Stimulated activated CD8-positive, alpha-beta memory T cell treated with anti-CD3 and anti-CD28 coated beads, Interleukin-4, amount 100 ng/mL, for 24 hours (primary cell): ENCODE results near the gene L3MBTL4.

Experiments used
- DNase-seq: peaks from one replicate; pipeline ENCODE4 v3.0.0-alpha.2; 2020; ENCODE audit warnings: low read depth

The L3MBTL4 gene

DNA sequence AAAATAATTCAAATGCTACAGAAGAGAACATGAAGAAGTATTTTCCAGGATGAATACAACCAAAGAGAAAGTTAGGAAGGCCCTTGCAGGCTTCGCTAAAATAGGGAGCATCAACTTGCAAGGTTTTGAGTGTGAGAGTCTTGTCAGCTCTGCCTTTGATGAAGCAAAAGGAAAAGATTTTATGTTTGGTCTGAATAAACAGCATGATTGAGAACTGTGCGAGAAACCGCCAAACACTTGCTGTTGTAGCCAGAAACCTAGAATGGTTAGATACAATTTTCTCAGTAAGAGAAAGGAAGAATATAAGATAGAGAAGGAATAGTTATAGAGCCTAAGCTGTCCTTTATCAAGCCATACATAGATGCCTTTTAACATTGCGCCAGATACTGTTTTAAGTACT, 163.6 kb downstream of the L3MBTL4 start:
- DNase-seq: no peak

DNA sequence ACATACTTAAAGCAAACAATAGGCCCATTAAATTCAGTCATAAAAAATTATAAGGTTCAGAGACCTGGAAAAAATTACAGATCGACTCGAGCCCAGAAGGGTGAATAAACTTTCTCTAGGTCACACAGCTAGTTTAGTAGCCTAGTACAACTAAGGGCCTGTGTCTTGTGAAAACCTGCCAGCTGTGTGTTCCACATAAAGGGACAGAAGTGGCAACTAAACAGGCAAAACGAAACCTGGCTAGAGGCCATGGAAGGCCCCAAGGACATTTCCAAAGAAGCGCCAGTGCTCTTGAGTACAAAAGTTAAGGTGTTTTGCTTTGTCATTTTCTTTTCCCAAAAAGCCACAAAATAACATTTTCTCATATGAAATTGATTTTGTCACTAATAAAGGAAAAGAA, 164.9 kb downstream of the L3MBTL4 start:
- no peak for DNase-seq

DNA sequence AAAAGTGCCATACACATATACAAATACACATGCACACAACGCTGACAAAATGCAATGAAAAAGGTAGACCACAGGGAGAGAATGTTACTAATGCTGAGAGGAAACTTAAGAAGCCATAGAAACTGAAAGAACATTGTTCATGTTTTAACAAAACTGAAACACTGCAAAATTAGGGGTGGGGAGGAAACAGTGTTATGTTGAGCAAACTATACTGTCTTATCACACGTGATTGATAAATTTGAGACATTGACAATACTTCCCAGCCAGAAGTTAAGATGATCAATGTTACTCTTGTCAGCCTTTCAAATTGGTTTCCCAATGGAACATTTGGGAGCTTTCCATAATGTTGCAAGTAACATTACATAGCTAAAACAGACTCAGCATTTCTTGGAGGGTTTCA, 165.5 kb downstream of the L3MBTL4 start:
- no peak for DNase-seq

DNA sequence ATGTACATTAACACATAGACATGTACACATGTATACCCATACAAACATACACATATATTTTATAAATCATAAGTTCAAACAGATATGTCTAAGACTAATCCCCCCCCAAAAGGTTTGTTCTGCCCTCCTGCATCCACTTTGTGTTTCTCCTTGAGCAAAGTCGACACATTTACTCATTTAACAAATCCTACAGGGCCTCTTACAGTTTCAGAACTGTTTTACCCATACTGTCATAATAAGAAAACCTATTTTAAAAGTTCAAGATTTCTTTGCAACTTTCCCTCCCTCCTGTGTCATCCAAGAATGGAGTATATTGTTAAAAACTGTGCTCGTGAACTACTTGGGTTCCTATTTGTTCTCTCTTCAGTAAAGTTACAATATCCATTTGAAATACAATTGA, 166.7 kb downstream of the L3MBTL4 start:
- no peak for DNase-seq

DNA sequence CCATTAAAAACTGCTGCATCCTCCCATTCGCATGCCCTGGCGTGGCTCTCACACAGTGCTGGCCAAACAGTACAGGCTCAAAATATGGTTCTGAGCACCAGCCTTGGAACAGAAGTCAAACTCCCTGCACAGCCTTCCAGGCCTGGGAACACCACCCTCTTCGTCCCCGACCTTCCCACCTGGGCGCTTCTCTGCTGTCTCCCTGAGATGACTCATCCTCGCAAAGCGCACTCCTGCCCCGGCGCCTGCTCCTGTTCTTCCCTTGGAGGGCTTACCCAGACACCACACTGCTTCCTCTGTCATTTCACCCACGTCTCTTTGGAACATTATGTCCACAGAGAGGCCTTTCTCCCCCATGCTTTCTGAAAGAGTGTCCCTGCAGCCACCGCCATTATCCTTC, 172.7 kb downstream of the L3MBTL4 start:
- DNase-seq: no peak

DNA sequence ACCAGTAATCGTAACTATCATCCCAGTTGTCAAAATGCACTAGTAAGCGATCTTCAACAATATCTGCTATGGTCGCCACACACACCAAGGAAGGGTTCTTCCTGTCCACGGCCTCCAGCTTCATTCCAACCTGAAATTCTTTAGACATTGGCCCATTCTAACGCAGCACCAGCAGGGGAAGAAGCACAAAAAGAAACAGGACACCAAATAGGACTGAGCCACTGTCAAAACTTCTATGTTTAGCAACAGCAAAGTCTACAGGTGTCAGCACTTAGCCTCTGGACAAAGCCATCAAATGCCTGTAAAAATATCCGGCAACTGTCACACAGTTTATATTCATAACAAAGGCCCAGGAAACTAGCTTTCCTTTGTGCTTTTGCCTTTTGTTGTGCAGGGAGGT, 175.0 kb downstream of the L3MBTL4 start:
- DNase-seq: no peak

DNA sequence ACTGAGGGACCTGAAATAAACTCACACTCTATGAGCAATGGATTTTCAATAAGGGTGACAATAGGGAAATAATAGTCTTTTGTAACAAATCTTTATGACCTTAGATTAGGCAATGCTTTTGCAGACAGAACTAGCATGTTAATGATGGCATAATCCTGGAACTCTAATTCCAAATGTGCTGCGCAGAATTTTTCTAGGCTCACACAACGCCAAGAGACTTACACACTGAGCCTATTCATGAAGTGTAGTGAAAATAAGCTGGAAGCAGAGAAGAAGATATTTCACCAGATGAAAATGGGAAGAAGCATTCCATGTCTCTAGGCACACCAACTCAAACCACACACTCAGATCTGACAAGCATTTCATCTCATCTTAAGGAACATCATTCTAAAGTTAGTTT, 178.5 kb downstream of the L3MBTL4 start:
- no peak for DNase-seq

DNA sequence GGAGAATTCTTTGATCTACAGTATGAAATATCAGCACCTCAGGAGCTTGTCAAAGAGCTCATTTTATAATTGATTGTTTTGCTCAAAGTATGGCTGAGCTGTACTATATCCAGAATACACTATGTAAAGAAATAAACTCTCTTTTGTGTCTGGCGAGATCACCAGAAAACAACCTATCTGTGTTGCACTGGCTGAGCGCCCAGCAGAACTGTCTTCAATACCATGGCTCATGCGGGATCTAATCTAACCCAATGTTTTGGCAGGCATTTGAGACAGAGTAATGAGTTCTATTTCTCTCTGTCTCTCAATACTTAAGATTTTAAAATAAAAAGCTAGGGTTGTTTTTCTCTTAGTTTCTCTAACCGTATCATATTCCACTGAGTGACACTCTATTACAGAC, 192.4 kb downstream of the L3MBTL4 start:
- DNase-seq: no peak

DNA sequence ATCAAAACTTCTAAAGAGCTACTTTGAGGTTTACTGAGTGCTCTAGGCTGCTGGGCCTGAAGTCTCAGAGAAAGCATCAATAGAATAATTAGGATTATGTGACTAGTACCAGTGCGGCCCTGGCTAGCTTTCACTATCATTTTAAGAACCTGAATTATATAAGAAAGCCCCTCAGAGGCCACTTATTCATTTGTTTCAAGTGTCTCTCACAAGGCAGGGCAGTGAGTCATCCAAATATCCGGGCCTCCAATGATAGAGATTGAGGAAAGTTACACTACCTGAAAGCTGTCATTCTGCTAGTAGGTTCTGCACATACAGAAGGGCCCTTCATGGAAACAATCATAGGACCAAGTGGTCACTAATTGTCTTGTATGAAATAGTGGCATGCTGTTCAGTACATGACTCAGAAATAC, 193.1 kb downstream of the L3MBTL4 start:
- DNase-seq: no peak

DNA sequence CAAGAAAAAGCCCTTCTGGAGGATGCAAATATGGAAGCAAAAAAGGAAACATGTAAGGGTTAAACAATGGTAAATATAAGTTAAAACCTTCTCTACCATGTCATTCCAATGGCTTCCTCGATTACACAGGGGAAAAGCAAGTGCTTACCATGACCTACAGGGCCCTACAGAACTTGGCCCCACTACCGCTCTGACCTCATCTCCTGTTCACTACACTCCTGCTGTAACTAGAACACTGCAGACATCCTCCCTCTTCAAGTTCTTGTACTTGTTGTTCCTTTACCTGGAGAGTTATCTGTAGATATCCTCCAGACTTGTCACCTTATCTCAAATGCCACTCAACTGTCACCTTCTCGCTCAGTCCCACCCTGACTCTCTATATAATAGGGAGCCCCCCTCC, 194.6 kb downstream of the L3MBTL4 start:
- no peak for DNase-seq

DNA sequence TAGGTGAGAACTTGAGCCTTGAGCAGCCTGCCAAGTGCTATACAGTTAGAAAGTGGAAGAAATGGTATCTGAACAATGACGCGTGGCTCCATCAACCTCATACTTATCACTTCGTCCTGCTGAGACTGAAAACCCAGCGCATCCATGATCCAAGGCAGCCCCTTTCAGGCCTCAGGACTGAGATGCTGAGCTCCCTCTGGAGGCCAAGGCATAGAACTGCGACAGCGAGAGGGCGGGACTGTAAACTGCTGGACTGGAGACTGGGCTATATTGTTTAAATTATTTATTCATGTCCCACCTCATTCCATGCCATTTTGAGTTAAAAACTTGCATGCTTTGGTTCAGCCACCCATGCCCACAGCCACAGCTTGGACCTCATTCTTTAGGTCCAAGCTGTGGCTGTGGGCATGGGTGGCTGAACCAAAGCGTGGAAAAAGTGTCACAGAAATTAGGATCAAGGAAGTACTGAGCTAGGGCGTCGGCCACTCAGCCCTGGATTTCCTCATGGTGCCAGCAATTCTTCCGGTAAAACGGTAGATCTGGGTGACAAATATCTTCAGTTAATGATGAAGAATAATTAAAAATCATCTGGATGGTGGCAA, 195.5 kb downstream of the L3MBTL4 start:
- no peak for DNase-seq

DNA sequence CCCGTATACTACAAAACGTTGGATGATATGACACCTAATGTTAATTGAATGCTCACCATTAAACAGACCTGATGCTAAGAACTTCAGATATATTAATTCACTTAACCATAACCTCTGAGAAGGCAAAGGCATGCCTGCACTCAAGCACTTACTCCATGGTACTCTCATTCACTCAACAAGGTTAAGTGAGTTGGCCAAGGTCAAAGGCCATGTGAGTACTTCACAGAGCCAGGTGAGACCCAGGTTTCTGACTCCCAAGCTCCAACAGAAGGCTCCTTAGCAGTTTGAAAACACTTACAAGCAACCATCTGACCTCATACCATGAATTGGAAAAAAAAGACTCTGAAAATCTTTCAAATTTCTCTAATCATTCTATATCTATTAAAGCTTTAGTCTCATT, 198.8 kb downstream of the L3MBTL4 start:
- DNase-seq: no peak

DNA sequence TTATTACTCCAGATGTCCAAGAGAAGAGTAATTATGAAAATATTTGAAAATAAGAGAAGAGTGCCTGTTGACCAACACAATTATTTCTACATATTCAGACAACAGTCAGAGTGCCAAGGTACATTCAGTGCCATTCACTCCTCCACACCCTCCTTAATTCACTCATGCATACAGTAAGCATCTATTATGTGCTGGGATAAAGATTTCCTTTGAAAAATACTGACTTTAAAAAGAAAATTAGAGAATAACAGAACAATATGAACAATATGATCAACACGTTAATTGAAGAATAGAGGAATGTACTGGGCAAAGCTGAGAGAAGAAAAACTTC, 203.6 kb downstream of the L3MBTL4 start:
- no peak for DNase-seq

DNA sequence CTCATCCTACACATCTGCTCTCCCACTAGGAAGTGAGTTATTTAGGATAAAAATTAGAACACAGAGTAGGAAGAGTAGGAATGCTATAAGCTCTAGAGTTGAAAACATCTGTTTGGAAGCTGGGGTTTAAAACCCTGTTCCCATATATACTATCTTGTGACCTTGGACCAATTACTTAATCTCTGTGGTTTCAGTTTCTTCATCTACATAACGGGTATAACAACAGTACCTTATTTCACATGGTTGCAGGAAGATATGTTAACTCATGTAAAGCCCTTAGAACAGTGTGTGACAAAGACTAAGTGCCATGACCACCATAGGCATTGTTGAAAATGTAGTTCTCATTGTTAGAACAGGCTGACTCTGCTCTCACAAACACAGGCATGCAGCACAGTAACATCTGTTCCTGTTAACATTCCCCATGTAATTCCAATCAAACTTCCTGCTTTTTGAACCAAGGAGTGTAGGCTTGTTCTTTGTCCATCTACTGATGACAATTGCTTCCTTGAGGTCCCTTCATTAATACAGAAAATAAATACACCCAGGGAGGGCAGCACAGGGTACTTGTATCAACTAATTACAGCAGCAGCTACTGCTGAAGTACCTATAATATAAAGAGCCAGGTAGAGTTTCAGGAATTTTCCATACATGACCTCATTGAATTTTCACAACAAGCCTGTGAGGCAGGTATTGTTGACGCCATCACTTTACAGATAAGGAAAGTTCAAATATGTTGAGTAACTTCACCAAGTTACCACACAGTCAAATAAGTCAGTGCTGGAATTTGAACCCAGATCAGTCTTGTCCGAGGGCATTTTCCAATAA, 204.2 kb downstream of the L3MBTL4 start:
- no peak for DNase-seq

DNA sequence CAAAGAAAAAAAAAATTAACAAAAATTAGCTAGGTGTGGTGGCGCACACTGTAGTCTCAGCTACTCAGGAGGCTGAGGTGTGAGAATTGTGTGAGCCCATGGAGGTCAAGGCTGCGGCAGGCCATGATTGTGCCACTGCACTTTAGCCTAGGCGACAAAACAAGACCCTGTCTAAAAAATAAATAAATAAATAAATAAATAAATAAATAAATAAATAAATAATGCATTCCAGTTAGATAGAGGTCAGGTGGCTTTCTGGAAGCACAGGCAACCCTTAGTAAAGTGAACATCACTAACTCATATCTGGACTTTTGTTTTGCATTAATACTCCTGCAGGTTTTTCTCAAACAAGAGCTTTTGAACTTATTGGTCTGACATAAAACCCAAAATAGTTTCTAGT, 206.8 kb downstream of the L3MBTL4 start:
- DNase-seq: no peak

DNA sequence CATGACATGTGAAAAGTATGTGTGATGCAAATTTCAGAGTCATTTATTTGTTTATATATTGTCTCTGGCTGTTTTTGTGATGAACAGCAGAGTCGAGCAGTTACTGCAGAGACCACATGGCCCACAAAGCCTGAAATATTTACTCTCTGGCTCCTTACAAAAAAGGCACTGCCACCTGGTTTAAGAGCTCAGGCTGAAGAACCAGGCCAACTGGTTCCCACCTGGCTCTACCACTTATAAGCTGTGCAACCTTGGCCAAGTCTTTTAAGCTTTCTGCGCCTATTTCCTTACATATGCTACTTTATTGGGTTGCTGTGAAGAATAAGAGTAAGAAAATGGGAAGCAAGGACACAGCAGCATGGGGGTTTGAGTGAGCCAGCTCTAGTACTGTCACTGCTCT, 207.6 kb downstream of the L3MBTL4 start:
- DNase-seq: no peak

DNA sequence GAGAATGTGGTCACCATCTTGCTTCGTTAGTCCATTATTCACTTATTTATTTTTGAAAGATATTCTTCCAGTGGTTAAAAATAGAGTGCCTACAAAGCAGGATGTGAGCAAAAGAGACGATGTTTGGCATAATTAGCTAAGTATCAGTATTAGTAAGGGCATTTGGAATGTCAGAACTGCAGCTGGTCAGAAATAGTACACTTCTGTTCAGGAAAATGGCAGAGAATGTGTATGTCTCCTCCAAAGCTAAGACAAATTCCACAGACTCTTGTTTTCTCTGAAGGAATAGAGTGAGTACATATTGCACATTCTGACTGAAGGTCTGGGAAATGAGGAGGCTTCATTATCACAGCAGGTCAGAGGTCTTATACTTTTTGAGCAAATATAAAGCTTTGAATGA, 209.0 kb downstream of the L3MBTL4 start:
- no peak for DNase-seq

DNA sequence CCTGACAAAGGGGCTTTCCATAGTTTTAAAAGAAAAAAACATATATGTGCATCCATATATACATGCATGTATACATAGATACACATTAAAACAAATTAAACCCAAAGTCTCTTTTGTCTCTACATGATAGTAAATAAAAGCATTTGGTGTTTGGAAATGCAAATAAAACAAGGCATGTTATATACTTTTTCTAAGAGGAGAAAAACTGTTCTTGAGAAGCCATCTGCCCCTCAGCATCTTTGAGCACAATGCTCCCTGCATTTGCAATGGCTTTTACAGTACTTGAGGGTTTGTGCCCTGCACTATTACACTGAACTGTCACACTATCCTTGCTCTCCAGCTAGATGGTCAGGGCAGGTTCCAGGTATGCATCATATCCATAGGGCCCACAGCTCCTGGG, 210.2 kb downstream of the L3MBTL4 start:
- DNase-seq: no peak

DNA sequence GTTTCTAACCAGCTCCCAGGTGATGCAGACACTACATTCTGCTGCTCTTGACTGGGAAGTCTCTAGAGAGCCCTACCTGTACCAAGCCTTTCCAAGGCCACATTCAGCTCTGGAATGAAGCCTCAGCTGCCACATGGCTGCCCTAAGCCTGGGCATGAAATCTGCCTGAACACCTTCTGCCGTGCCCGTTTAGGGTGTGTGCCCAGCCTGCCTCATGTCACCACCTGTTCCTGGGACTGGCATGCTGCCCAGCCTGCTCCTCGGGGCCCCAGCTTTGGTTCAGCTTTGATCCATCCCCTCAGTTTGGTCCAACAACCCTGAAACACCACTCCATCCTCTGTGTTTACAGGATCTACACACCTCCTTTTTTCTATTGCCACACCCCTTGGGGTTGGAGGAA, 210.9 kb downstream of the L3MBTL4 start:
- no peak for DNase-seq

DNA sequence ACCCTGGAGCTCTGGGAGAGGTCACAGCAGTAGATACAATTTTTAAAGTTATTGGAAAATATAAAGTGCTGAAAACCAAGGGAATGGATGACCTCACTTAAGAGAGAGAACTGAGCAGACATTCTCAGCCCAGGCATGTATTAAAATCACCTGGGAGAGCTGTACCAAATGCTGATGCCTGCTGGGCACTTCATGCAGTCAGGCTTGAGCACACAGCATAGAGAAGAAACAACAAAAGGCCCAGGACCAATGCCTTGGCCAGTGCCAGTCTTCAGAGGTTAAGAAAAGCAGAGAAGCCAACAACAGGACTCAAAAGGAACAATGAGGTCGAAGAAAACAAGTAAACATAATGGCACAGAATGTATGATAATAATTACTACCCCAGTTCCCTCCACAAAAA, 211.8 kb downstream of the L3MBTL4 start:
- DNase-seq: no peak

DNA sequence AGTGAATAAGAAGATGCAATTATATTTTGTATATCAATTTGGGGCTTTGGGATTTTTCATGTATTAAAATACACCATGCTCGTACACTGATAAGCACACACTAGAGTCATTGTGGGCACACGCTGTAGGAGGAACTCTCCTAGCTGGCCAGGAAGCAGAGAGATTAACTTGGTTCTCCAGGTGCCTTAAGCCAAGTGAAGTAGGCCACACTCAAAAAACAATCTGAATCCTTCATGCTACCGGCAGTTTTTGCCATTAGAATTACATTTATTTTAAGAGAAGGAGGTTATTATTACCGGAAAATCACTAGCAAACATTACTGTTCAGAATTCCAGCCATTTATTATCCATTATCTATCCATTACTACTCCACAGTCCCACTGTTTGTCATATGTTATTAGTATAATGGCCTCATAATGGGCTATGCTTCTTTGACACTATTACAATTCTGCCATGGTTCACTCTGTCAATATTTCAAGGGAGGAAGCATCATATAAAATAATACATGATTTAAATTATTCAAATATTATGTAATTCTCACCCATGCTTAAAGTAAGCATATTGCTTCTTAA, 214.4 kb downstream of the L3MBTL4 start:
- DNase-seq: no peak

DNA sequence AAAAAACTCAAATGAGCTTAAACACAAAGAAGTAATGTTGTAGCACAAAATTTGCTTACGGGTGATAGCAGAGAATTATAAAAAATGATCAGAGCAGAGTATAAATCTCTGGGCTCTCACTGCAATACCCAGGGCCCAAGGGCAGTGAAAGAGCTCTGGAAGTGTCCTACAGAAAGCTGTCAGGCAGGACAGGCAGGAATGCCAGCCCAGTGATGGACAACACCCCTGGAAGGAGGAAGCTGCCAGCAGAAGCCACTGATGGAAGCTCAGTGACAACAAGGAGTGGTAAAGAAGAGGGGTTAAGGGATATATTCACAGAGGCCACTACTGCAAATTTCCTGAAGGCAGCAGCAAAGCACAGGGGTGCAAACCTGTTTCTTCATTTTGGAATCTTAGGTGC, 214.9 kb downstream of the L3MBTL4 start:
- DNase-seq: no peak

DNA sequence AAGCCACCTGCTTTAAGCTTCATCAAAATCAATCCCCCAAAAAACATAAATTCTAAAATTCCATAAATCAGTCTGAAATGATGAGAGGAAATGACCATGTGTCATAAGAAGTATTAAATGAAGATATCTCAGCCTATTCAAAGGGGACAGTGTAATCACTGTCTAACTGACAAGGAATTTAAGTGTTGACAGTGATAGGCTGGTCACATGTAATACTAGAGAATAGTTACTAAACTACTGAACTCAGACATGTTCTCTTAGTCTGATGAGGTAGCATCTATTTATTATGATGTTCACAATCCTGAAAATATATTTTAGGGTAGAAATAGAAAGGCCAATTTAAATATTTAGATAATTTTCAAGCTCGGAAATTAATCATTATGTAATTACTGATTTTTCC, 216.1 kb downstream of the L3MBTL4 start:
- DNase-seq: no peak

DNA sequence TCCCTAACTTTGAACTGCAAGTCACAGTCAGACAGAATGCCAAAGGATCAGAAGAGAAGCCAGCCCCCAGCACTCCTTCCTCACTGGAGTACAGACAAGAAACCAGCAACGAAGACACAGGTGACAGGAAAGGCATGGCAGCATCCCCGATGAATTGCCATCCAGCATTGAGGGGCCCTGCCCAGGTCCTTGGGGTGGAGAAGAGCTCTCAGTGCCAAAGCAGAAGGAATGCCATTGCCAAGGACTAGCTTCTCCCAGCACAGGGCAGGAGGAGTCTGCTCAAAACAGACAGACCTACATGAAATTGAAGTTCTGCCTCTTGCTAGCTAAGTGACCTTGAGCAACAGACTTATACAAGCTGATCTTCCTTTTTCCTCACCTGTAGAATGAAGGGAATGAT, 220.1 kb downstream of the L3MBTL4 start:
- DNase-seq: no peak
